Gastroesophageal sphincter (tissue), 4 donors: ENCODE measurements around the gene CYTH2. TPM values are rescaled to one million over a fixed set of nuclear protein-coding genes. Genes with fewer than 3 reads are reported as not detected.

Experiments used
- ATAC-seq: fragments of 150-250 bp; one replicate; pipeline ENCODE4 v1.9.1; 2016; ENCODE audit warnings: mild to moderate bottlenecking, moderate library complexity
- H3K27ac ChIP-seq, 4 donors: fragments of 200-600 bp; sonication (generic) in 3 of 4; 1 replicate in 3 of 4; 2 replicates in 1 of 4; pipeline ENCODE4 v1.5.1; 2016 to 2019
- H3K27me3 ChIP-seq: fragments of 200-600 bp; sonication (generic); one replicate; pipeline ENCODE4 v1.5.1; 2019
- H3K36me3 ChIP-seq, 2 donors: fragments of 200-600 bp; sonication (generic); one replicate each; pipeline ENCODE4 v1.5.1; 2019; ENCODE audit warnings: control low read depth in 1 of 2
- H3K4me1 ChIP-seq, 3 donors: fragments of 200-600 bp; sonication (generic); 1 replicate in 2 of 3; 2 replicates in 1 of 3; pipeline ENCODE4 v1.5.1; 2016 to 2019; ENCODE audit warnings: control low read depth in 2 of 3
- H3K4me3 ChIP-seq, 2 donors: fragments of 200-600 bp; sonication (generic); one replicate each; pipeline ENCODE4 v1.5.1; 2019; ENCODE audit warnings: mild to moderate bottlenecking in 1 of 2, moderate library complexity in 1 of 2
- H3K9me3 ChIP-seq, 3 donors: fragments of 200-600 bp; sonication (generic); one replicate each; pipeline ENCODE4 v1.5.1; 2017 to 2019; ENCODE audit warnings: control low read depth in 2 of 3
- EP300 ChIP-seq: sonication (generic); formaldehyde crosslinking; IDR thresholded peaks from one replicate; pipeline ENCODE4 v1.6.1; 2017; ENCODE audit warnings: antibody characterized with exemption, mild to moderate bottlenecking
- POLR2A ChIP-seq, 2 donors: fragments of 450-650 bp; IDR thresholded peaks; one replicate each; pipeline ENCODE4 v1.6.1; 2017; ENCODE audit warnings: antibody characterized with exemption in 2 of 2, mild to moderate bottlenecking in 2 of 2, moderate library complexity in 1 of 2
- POLR2AphosphoS5 ChIP-seq: sonication (generic); formaldehyde crosslinking; IDR thresholded peaks from one replicate; pipeline ENCODE4 v1.6.1; 2017; ENCODE audit warnings: antibody characterized with exemption
- WGBS, 2 donors: methylation state at CpG; one replicate each; pipeline ENCODE4 v1.1.5; 2018; ENCODE audit warnings: low coverage in 1 of 2; 5-methylcytosine and 5-hydroxymethylcytosine counted together
- total RNA-seq, 4 donors: library from RNA; depleted of rRNA; stranded (reverse); fragments of >200 nt; gene quantifications; one replicate each; pipeline ENCODE4 v1.1.0, GENCODE V29; 2016
- TF ChIP-seq, protein P1 (sequence below), 4 experiments: fragments of 200-600 bp in 2 of 4; fragments of 450-650 bp in 2 of 4; sonication (generic) in 1 of 4; IDR thresholded peaks; one replicate each; pipeline ENCODE4 v1.5.1; 2017 to 2019; ENCODE audit warnings: antibody characterized with exemption in 4 of 4, mild to moderate bottlenecking in 2 of 4, moderate library complexity in 2 of 4

Gene CYTH2
- total RNA-seq, 4 donors from 2014 or later: 28.6 to 56.7 (median 47.0) TPM

DNA sequence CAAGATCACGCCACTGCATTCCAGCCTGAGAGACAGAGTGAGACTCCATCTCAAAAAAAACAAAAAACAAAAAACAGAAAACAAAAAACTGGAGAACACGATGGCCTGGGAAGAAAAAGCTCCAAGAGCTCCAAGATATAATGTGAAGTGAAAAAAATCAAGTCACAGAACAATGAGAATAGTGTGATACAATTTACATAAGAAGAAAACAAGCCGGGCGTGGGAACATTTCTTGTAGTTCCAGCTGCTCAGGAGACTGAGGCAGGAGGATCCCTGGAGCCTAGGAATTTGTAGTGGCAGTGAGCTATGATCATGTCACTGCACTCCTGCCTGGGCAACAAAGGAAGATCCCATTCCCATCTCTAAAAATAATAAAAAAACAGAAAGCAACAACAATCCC lies 51.0 kb downstream of the CYTH2 start:
- Histone ChIP-seq H3K4me1 (no peaks in the 10 kb centered on the region), H3K27ac (no peak overlapping the region), H3K9me3 (peaks cover 0 to 14% (median 0%) of the 10 kb centered on the region in 3 donors), H3K27me3 (no peaks in the 10 kb centered on the region), H3K36me3 (no peaks in the 10 kb centered on the region), H3K4me3 (no peak overlapping the region)
- no peak for ATAC-seq
- TF ChIP-seq POLR2AphosphoS5: no peak
- TF ChIP-seq POLR2A (IDR thresholded peaks at IDR 0.05): no peak
- TF ChIP-seq EP300: no peak
- TF ChIP-seq, protein P1, sequence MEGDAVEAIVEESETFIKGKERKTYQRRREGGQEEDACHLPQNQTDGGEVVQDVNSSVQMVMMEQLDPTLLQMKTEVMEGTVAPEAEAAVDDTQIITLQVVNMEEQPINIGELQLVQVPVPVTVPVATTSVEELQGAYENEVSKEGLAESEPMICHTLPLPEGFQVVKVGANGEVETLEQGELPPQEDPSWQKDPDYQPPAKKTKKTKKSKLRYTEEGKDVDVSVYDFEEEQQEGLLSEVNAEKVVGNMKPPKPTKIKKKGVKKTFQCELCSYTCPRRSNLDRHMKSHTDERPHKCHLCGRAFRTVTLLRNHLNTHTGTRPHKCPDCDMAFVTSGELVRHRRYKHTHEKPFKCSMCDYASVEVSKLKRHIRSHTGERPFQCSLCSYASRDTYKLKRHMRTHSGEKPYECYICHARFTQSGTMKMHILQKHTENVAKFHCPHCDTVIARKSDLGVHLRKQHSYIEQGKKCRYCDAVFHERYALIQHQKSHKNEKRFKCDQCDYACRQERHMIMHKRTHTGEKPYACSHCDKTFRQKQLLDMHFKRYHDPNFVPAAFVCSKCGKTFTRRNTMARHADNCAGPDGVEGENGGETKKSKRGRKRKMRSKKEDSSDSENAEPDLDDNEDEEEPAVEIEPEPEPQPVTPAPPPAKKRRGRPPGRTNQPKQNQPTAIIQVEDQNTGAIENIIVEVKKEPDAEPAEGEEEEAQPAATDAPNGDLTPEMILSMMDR (IDR thresholded peaks at IDR 0.05): no peak
- WGBS, 2 donors: 68 to 100% methylated on average over 1 to 4 of the region's 4 CpGs

DNA sequence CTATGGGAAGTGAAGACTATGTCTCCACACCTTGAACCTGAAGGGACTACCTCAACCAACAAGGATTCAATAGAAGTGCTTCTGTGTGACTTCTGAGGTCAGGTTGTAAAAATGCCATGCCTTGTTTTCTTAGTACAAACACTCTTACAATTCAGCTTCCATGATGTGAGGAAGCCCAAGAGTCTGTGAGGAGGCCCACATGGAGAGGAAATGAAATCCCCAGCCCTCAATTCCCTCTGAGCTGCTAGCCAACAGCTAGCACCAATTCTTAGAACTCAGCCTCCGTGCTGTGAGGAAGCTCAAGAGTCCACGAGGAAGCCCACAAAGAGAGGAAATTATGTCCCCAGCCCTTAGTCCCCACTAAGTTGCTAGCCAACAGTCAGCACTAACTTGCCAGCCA lies 55.1 kb downstream of the CYTH2 start:
- H3K9me3 ChIP-seq: peaks cover 0 to 49% (median 0%) of the 10 kb centered on the region in 3 donors

DNA sequence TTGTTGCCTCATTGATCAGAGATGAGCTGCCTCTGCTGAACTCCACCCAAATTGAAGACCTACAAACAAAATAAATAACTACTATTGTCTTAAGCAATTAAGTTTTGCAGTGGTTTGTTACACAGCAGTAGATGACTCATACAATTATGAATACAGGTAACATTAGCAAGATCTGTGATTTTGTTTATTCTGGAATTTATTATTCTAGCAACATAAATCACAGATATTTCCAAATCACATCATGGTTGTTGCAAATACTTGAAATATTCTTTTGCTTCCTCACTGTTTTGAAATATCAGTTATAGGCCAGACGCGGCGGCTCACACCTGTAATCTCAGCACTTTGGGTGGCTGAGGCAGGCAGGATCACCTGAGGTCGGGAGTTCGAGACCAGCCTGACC lies 55.6 kb downstream of the CYTH2 start:
- Histone ChIP-seq H3K27ac (no peak overlapping the region), H3K27me3 (peaks cover 6% of the 10 kb centered on the region), H3K36me3 (no peaks in the 10 kb centered on the region), H3K9me3 (peaks cover 0 to 54% (median 0%) of the 10 kb centered on the region in 3 donors), H3K4me3 (no peak overlapping the region), H3K4me1 (no peaks in the 10 kb centered on the region)
- 82% methylated on average over 5 of the region's 5 CpGs; no CpG with 5 or more reads in 1 of the 2 donors for WGBS, 2 donors
- TF ChIP-seq, protein P1 (IDR thresholded peaks at IDR 0.05): no peak
- TF ChIP-seq POLR2AphosphoS5: no peak
- TF ChIP-seq EP300: no peak
- no peak for TF ChIP-seq POLR2A (IDR thresholded peaks at IDR 0.05)
- ATAC-seq: no peak

More for the DNA sequence above, 55.1 kb downstream of the CYTH2 start:
- ATAC-seq: no peak
- Histone ChIP-seq H3K4me1 (no peaks in the 10 kb centered on the region), H3K4me3 (no peak overlapping the region), H3K36me3 (no peaks in the 10 kb centered on the region), H3K27me3 (peaks cover under 1% of the 10 kb centered on the region), H3K27ac (no peak overlapping the region)
- TF ChIP-seq, protein P1 (IDR thresholded peaks at IDR 0.05): no peak
- TF ChIP-seq POLR2AphosphoS5 (no peak), POLR2A (IDR thresholded peaks at IDR 0.05) (no peak), EP300 (no peak)
- WGBS, 2 donors: 58 to 71% methylated on average over 2 of the region's 2 CpGs

DNA sequence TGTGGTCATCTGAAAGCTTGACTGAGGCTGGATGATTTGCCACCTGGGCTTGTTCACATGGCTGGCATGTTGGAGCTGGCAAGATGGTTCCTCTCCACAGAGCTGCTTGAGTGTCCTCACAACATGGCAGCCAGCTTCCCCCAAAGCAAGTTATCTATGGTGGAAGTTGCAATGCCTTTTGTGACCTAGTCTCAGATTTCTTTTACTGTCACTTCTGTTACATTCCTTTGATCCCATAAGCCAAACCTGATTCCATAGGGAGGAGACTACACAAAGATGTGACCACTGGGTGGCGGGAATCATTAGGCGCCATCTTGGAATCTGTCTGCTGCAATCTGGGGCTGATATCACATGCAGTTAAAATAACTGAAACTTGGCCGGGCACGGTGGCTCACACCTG lies 60.0 kb downstream of the CYTH2 start:
- Histone ChIP-seq H3K27ac (no peak overlapping the region), H3K4me3 (no peak overlapping the region), H3K27me3 (peaks cover 31% of the 10 kb centered on the region), H3K9me3 (peaks cover 0 to 53% (median 0%) of the 10 kb centered on the region in 3 donors), H3K4me1 (no peaks in the 10 kb centered on the region), H3K36me3 (no peaks in the 10 kb centered on the region)
- TF ChIP-seq POLR2AphosphoS5 (no peak), EP300 (no peak), POLR2A (IDR thresholded peaks at IDR 0.05) (no peak)
- TF ChIP-seq, protein P1 (IDR thresholded peaks at IDR 0.05): no peak
- 100% methylated on average over 1 of the region's 4 CpGs; no CpG with 5 or more reads in 1 of the 2 donors for WGBS, 2 donors
- ATAC-seq: no peak

DNA sequence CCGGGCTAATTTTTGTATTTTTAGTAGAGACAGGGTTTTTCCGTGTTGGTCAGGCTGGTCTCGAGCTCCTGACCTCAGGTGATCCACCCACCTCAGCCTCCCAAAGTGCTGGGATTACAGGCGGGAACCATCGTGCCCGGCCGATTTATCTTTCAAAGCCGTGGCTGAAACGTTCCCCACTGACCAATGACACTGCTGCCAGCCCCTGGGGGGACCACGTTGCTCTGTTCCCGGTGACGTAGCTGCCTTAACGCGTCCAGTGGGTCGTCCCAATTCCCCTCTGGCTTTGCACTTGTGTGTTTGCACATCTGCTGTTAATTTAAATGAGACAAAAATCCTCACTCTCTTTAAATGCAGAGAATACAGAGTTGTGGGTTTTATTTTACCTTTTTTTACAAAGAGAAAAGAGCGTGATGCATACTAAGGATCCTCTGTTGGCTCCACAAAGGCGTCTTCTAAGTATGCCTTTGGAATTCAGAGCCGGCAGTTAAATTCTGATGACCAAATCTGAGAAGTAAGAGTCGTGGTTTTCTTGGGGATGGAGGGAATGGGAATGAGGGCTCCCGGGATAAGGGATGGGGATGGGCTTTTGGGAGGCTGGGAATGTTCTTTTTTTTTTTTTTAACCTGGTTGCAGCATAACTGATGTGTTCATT lies 61.0 kb downstream of the CYTH2 start:
- H3K36me3 ChIP-seq: no peaks in the 10 kb centered on the region
- no peak overlapping the region for H3K4me3 ChIP-seq
- TF ChIP-seq POLR2A (IDR thresholded peaks at IDR 0.05) (no peak), POLR2AphosphoS5 (no peak), EP300 (no peak)
- TF ChIP-seq, protein P1 (IDR thresholded peaks at IDR 0.05): no peak
- H3K9me3 ChIP-seq: peaks cover 0 to 43% (median 0%) of the 10 kb centered on the region in 3 donors
- H3K27ac ChIP-seq: no peak overlapping the region
- 56 to 60% methylated on average over 11 to 14 of the region's 20 CpGs for WGBS, 2 donors
- no peak for ATAC-seq
- H3K4me1 ChIP-seq: no peaks in the 10 kb centered on the region
- peaks cover 34% of the 10 kb centered on the region for H3K27me3 ChIP-seq
